Measurements from ENCODE around the gene CFAP61. TPM values are rescaled to one million over a fixed set of nuclear protein-coding genes. Genes with fewer than 3 reads are reported as not detected.

The CFAP61 gene
- total RNA-seq, 5 donors from 2014 or later (not counting 1 experiment from before 2014, with no cell fraction given), result not detected

DNA sequence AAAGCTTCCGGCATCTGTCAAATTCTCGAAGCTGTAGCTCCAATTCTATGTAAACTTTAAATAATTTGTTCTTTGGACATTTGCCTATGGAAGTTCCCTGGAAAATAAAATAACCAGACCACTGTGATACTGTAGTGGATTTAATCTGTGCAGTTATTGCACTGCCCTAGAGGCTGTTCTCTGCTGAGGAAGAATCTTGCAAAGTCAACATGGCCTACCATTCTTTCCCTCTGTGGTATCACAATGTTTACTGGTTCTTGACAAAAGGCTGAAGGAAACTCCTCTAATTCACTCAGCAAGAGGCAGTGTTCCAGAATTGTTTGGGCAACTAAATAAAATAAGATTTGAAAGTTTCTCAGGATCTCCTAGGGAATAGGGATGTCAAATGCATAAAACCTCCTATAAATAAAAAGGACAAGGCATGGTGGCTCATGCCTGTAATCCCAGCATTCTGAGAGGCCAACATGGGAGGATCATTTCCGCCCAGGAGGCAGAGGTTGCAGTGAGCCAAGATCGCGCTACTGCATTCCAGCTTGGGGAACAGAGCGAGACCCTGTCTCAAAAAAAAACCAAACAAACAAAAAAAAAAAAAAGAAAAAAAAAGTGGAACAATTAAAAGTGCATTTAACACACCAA, 12.5 kb upstream of the CFAP61 start:
- Mint-ChIP-seq H3K9me3 (no peaks in the 10 kb centered on the region), H3K4me3 (no peak overlapping the region), H3K4me1 (peaks cover 2 to 14% (median 3%) of the 10 kb centered on the region in 3 donors), H3K36me3 (peaks cover 69% of the 10 kb centered on the region), H3K27me3 (no peaks in the 10 kb centered on the region), H3K27ac (no peak overlapping the region)
- WGBS (ENCODE audit: insufficient coverage), result no CpG with 5 or more reads among the region's 6 CpGs
- Histone ChIP-seq H3K36me3 (ENCODE audit: control insufficient read depth in 2 of 2, extremely low read depth in 1 of 2, insufficient read depth in 1 of 2, low read length in 1 of 2) (peaks cover 0 to 100% of the 10 kb centered on the region in 2 donors), H3K27me3 (replicated peaks in 1 of 2; ENCODE audit: control insufficient read depth in 2 of 2, extremely low read depth in 1 of 2, insufficient read depth in 2 of 2, low read length in 1 of 2) (no peaks in the 10 kb centered on the region), H3K9me3 (no peaks in the 10 kb centered on the region), H3K4me3 (ENCODE audit: control insufficient read depth in 1 of 2, extremely low read depth in 1 of 2, low read length in 1 of 2) (no peak overlapping the region), H3K4me1 (ENCODE audit: control insufficient read depth in 1 of 2, extremely low read depth in 1 of 2, insufficient read depth in 2 of 2, low read length in 2 of 2) (no peaks in the 10 kb centered on the region), H3K27ac (ENCODE audit: low read length) (no peak overlapping the region)
- ChIA-PET POLR2A (interaction anchor here in 1 of 2 donors (0.7 kb wide), 1 partner anchor 1132 kb away, joined by 7 read pairs; no protein-coding TSS in a partner anchor), CTCF (no interaction called here)
- DNase-seq (no peak), ATAC-seq (replicated peaks in 1 of 4) (no peak)

DNA sequence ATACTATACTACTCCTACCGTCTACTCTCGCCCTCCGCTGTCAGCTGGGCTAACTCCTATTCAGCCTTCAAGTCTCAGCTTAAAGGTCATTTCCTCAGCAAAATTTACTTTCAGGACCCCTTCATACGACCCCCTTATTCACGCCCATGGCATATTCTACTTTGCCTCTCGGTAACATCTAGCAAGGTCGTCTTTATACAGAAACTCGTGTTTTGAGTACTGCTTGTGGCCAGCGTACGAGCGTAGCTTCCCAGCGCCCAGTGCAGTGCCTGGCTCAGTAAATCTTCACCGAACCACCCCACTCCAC, 612 bp upstream of the CFAP61 start:
- H3K4me1 Mint-ChIP-seq, result peaks cover 28% of the 10 kb centered on the region in 3 donors
- no peaks in the 10 kb centered on the region for H3K9me3 Mint-ChIP-seq
- ATAC-seq (replicated peaks in 1 of 4), result peak in 2 of 4 experiments; percentile 2 to 4
- peaks cover 7 to 37% of the 10 kb centered on the region in 2 donors for H3K36me3 ChIP-seq (ENCODE audit: control insufficient read depth in 2 of 2, extremely low read depth in 1 of 2, insufficient read depth in 1 of 2, low read length in 1 of 2)
- WGBS (ENCODE audit: insufficient coverage), result 2% methylated on average over 13 of the region's 13 CpGs
- H3K4me3 ChIP-seq (ENCODE audit: control insufficient read depth in 1 of 2, extremely low read depth in 1 of 2, low read length in 1 of 2), result peak overlapping the region; percentile 75 to 76
- H3K27me3 Mint-ChIP-seq, result peaks cover 6% of the 10 kb centered on the region in 2 donors
- peaks cover 34% of the 10 kb centered on the region for H3K36me3 Mint-ChIP-seq
- H3K4me3 Mint-ChIP-seq, result peak overlapping the region; percentile 90 to 99 (median 98)
- H3K9me3 ChIP-seq, result no peaks in the 10 kb centered on the region
- CTCF ChIA-PET, result interaction anchor here in 1 of 2 donors (0.8 to 1.8 kb wide), 5 partner anchors 35 to 543 kb away, joined by 3 to 14 read pairs (median 5); partner anchors contain the start of gene NAA20
- no peaks in the 10 kb centered on the region for H3K27me3 ChIP-seq (replicated peaks in 1 of 2; ENCODE audit: control insufficient read depth in 2 of 2, extremely low read depth in 1 of 2, insufficient read depth in 2 of 2, low read length in 1 of 2)
- H3K27ac Mint-ChIP-seq, result peak overlapping the region; percentile 98 to 99
- H3K4me1 ChIP-seq (ENCODE audit: control insufficient read depth in 1 of 2, extremely low read depth in 1 of 2, insufficient read depth in 2 of 2, low read length in 2 of 2), result peaks cover 7 to 8% of the 10 kb centered on the region in 2 experiments
- peak overlapping the region; percentile 71 for H3K27ac ChIP-seq (ENCODE audit: low read length)
- POLR2A ChIA-PET, result interaction anchor here (0.6 to 1.4 kb wide), 3 partner anchors 18 to 35 kb away, joined by 3 to 9 read pairs (median 4); partner anchors contain the start of gene NAA20 (in 1 of the 2)
- no peak for DNase-seq

DNA sequence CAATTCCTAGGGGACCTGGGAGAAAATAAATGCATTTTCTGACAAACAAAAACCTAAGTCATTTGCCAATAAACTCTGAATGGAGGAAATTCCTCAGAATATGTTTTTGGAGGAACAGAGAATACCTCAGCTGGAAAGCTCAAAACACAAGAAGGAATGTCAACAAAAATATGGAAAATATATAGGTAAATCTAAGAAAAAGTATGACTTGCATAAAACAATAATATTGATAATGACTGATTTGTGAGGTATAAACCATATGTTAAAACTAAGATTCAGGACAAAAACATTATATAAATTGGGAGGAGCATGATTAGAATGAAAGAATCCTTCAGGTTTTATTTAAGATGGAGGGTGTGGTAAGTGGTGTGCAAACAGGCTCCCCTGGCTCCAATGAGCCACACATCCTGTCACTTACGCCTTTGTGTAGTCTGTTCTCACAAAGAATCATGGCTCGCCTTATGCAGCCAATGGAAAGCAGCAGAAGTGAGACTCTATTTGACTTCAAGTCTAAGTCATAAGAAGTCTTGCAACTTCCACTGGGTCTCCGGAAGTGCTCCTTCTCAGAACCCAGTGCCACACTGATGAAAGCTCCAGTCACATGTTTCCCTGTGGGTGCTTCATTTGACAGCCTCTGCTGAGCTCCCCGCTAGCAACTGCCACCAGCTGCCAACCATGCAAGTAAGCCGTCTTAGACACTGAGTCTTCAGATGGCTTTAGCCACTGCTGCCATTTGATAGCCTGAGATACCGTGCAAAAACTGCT, 8.1 kb downstream of the CFAP61 start:
- Mint-ChIP-seq H3K27ac (no peak overlapping the region), H3K4me3 (no peak overlapping the region), H3K36me3 (no peaks in the 10 kb centered on the region), H3K9me3 (no peaks in the 10 kb centered on the region), H3K27me3 (peaks cover 14 to 29% of the 10 kb centered on the region in 2 donors), H3K4me1 (no peaks in the 10 kb centered on the region)
- Histone ChIP-seq H3K36me3 (ENCODE audit: control insufficient read depth in 2 of 2, extremely low read depth in 1 of 2, insufficient read depth in 1 of 2, low read length in 1 of 2) (no peaks in the 10 kb centered on the region), H3K27me3 (replicated peaks in 1 of 2; ENCODE audit: control insufficient read depth in 2 of 2, extremely low read depth in 1 of 2, insufficient read depth in 2 of 2, low read length in 1 of 2) (peaks cover 0 to 5% of the 10 kb centered on the region in 2 experiments), H3K4me3 (ENCODE audit: control insufficient read depth in 1 of 2, extremely low read depth in 1 of 2, low read length in 1 of 2) (no peak overlapping the region), H3K27ac (ENCODE audit: low read length) (no peak overlapping the region), H3K9me3 (no peaks in the 10 kb centered on the region), H3K4me1 (ENCODE audit: control insufficient read depth in 1 of 2, extremely low read depth in 1 of 2, insufficient read depth in 2 of 2, low read length in 2 of 2) (no peaks in the 10 kb centered on the region)
- ChIA-PET POLR2A (no interaction called here), CTCF (no interaction called here)
- ATAC-seq (replicated peaks in 1 of 4), result peak in 1 of 4 experiments; percentile 26
- peak in 1 of 35 experiments; percentile 7 for DNase-seq
- WGBS (ENCODE audit: insufficient coverage), result 91% methylated on average over 4 of the region's 6 CpGs

DNA sequence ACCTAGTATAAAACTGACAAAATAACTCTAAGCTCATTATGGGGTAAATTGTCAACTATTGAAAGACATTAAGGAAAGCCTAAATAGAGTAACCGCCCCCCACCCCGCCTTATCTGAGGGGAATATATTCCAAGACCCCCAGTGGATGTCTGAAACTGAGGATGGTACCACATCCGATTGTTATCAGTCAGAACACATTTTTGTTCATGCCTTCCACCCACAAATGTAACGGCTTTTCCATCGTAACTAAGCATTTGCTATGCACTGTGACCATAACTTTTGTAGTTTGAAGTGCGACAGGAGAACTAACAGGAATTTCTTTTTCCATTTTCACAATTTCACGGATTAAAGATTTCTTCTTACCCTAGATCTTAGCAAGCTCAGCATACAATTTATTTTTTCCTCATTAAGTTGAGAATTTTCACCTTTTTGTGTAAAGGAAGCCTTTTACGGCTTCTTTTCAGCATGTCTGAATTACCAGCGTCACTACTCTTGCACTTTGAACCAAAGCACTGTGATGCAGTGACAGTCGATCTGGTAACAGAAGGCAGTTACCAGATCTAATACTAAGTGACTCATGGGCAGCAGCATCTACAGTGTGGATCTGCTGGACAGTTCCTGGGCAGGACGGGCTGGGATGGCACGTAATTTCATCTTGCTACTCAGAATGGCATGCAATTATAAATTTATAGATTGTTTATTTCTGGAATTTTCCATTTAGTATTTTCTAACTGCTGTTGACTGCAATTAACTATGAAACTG, 11.8 kb downstream of the CFAP61 start:
- CTCF ChIA-PET, result no interaction called here

DNA sequence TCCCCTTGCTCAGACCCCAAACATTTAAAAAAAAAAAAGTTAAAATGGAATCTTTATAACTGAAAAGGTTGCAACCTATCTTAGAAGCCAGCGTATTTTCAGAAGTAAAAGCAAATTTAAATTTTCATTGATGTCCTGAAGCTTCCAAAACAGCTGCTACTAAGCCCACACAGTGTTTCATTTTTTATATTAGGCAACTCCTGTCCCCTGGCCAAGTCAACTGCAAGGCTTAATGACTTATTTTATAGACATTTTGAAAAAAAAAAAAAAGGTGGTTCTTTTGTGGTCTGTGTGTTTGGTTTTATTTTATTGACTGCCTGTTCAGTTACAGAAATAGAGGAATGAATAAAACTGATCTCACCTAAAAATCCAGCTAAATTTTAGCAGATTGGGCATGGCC, 13.0 kb downstream of the CFAP61 start:
- no peaks in the 10 kb centered on the region for H3K36me3 Mint-ChIP-seq
- Histone ChIP-seq H3K9me3 (no peaks in the 10 kb centered on the region), H3K4me3 (ENCODE audit: control insufficient read depth in 1 of 2, extremely low read depth in 1 of 2, low read length in 1 of 2) (no peak overlapping the region), H3K36me3 (ENCODE audit: control insufficient read depth in 2 of 2, extremely low read depth in 1 of 2, insufficient read depth in 1 of 2, low read length in 1 of 2) (no peaks in the 10 kb centered on the region), H3K27ac (ENCODE audit: low read length) (no peak overlapping the region), H3K4me1 (ENCODE audit: control insufficient read depth in 1 of 2, extremely low read depth in 1 of 2, insufficient read depth in 2 of 2, low read length in 2 of 2) (no peaks in the 10 kb centered on the region), H3K27me3 (replicated peaks in 1 of 2; ENCODE audit: control insufficient read depth in 2 of 2, extremely low read depth in 1 of 2, insufficient read depth in 2 of 2, low read length in 1 of 2) (peaks cover 0 to 3% of the 10 kb centered on the region in 2 experiments)
- WGBS (ENCODE audit: insufficient coverage), result no CpG with 5 or more reads among the region's 1 CpG
- ATAC-seq (replicated peaks in 1 of 4) (no peak), DNase-seq (no peak)
- peaks cover 18 to 31% of the 10 kb centered on the region in 2 donors for H3K27me3 Mint-ChIP-seq
- no peaks in the 10 kb centered on the region for H3K9me3 Mint-ChIP-seq
- H3K27ac Mint-ChIP-seq, result no peak overlapping the region
- H3K4me3 Mint-ChIP-seq, result no peak overlapping the region
- ChIA-PET POLR2A (no interaction called here), CTCF (no interaction called here)
- no peaks in the 10 kb centered on the region for H3K4me1 Mint-ChIP-seq

More for the DNA sequence above, 11.8 kb downstream of the CFAP61 start:
- Histone ChIP-seq H3K36me3 (ENCODE audit: control insufficient read depth in 2 of 2, extremely low read depth in 1 of 2, insufficient read depth in 1 of 2, low read length in 1 of 2) (no peaks in the 10 kb centered on the region), H3K4me1 (ENCODE audit: control insufficient read depth in 1 of 2, extremely low read depth in 1 of 2, insufficient read depth in 2 of 2, low read length in 2 of 2) (no peaks in the 10 kb centered on the region), H3K27me3 (replicated peaks in 1 of 2; ENCODE audit: control insufficient read depth in 2 of 2, extremely low read depth in 1 of 2, insufficient read depth in 2 of 2, low read length in 1 of 2) (peaks cover 0 to 5% of the 10 kb centered on the region in 2 experiments), H3K4me3 (ENCODE audit: control insufficient read depth in 1 of 2, extremely low read depth in 1 of 2, low read length in 1 of 2) (no peak overlapping the region), H3K27ac (ENCODE audit: low read length) (no peak overlapping the region), H3K9me3 (no peaks in the 10 kb centered on the region)
- Mint-ChIP-seq H3K4me3 (no peak overlapping the region), H3K36me3 (no peaks in the 10 kb centered on the region), H3K9me3 (no peaks in the 10 kb centered on the region), H3K27me3 (peaks cover 18 to 31% of the 10 kb centered on the region in 2 donors), H3K4me1 (no peaks in the 10 kb centered on the region), H3K27ac (no peak overlapping the region)
- no peak for DNase-seq
- no peak for ATAC-seq (replicated peaks in 1 of 4)
- WGBS (ENCODE audit: insufficient coverage), result 46% methylated on average over 4 of the region's 12 CpGs
- POLR2A ChIA-PET, result no interaction called here

All from T-cell (primary cell).